ENCODE results near the gene SLC7A7. TPM values are rescaled to one million over a fixed set of nuclear protein-coding genes. Genes with fewer than 3 reads are reported as not detected.
"Not testable (repeated sequence)": the region's sequence is repeated elsewhere in the genome, so short reads cannot be mapped to it uniquely, and the experiment has no call there.

SLC7A7 gene
- total RNA-seq, 1 experiment from 2014 or later: 7.7 TPM

DNA sequence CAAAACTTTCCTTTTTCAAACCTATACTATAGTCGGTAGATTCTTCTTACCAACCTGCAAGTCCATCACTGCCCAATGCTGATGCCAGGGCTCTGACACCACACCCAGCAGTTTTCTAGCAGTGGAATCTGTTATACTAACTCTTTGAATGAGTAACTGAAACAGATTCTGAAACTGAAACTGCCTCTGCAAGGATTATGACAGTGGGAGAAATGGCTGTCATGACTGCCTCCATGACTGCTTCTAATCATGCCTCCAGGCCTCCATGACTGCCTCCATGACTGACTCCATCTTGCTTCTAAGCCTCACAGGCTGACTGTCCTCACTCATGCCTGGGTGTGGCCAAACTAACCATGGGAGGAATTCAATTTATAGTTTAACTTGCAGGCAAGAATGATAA, 78.2 kb downstream of the SLC7A7 start:
- in situ Hi-C loops (cut with HindIII; ENCODE audit: low pct_unique_long_range_greater_than_20kb, low sequenced_read_pairs): no loop called here
- DNase-seq (ENCODE audit: low read depth): no peak

DNA sequence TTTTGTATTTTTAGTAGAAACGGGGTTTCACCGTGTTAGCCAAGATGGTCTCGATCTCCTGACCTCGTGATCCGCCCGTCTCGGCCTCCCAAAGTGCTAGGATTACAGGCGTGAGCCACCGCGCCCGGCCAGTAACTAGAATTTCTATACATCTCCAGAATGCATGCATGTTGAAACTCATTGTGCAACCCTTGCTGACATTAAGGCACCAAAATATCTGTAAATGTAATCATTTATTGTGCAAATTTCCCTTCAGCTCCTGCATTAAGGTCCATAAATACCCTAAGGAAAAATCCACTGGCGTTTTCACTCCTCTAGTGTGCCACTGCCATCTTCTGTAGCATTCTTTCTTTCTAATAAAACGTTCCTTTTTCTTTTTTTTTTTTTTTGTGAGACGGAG, 78.9 kb downstream of the SLC7A7 start:
- in situ Hi-C loops (cut with HindIII; ENCODE audit: low pct_unique_long_range_greater_than_20kb, low sequenced_read_pairs); DNase-seq (ENCODE audit: low read depth): not testable (repeated sequence)

DNA sequence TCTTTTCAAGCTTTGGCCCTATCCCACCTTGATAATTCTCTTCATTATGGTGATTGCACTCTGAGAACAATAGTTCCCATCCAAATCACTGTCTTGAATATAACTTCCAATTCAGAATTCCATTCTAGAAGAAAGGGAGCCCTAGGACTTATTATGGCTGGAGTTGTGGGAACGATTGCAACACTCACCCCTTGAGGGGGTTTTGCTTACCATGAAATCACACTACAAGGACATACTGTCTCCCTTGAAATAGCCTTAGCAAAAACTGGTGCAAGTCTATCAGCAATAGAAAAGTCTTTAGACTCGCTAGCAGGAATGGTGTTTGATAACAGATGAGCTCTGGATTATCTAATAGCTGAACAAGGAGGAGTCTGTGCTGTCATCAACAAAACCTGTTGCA, 80.1 kb downstream of the SLC7A7 start:
- DNase-seq (ENCODE audit: low read depth): no peak
- in situ Hi-C loops (cut with HindIII; ENCODE audit: low pct_unique_long_range_greater_than_20kb, low sequenced_read_pairs): no loop called here

DNA sequence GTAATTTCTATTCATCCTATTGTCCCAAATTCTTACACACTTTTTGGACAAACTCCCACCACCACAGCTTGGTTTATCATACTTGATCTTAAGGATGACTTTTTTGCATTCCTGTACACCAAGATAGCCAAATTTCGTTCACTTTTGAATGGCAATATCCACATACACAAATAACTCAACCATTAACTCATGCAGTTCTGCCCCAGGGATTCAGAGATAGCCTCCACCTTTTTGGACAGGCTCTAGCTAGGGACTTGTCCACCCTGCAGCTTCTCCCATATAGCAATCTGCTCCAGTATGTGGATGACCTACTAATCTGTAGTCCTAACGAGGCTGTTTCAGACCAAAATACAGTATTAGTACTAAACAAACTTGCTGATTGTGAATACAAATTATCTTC, 81.4 kb downstream of the SLC7A7 start:
- in situ Hi-C loops (cut with HindIII; ENCODE audit: low pct_unique_long_range_greater_than_20kb, low sequenced_read_pairs): no loop called here
- no peak for DNase-seq (ENCODE audit: low read depth)

DNA sequence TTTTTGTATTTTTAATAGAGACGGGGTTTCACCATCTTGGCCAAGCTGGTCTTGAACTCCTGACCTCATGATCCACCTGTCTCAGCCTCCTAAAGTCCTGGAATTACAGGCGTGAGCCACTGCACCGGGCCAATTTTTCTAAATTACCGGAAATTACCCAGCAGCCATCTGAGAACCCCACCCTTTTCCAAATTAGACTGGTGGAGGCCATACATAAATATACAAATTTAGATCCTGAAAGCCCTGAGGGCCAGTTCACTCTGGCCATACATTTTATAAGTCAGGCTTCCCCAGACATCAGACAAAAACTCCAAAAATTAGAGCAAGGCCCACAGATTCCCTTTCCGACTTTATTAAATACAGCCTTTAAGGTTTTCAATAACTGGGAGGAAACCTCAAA, 83.2 kb downstream of the SLC7A7 start:
- DNase-seq (ENCODE audit: low read depth); in situ Hi-C loops (cut with HindIII; ENCODE audit: low pct_unique_long_range_greater_than_20kb, low sequenced_read_pairs): not testable (repeated sequence)

DNA sequence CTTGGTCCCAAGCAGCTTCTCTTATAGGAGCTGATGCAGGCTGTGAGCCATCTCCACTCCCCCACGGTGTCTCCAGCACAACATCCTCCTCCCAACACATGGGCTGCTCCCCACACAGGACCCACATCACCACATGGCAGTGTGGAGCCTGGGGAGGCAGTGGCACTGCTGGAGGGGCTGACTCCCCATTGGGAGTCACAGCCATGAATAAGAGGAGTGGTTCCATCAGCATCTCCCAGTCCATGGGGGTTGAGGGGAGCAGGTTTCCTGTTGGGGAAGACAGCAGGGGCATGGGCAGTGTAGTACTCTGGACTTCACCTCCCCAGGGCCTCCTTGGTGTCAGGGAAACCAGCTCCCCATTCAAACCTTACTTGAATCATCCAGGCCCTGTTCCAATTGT, 89.2 kb downstream of the SLC7A7 start:
- in situ Hi-C loops (cut with HindIII; ENCODE audit: low pct_unique_long_range_greater_than_20kb, low sequenced_read_pairs): no loop called here
- no peak for DNase-seq (ENCODE audit: low read depth)

DNA sequence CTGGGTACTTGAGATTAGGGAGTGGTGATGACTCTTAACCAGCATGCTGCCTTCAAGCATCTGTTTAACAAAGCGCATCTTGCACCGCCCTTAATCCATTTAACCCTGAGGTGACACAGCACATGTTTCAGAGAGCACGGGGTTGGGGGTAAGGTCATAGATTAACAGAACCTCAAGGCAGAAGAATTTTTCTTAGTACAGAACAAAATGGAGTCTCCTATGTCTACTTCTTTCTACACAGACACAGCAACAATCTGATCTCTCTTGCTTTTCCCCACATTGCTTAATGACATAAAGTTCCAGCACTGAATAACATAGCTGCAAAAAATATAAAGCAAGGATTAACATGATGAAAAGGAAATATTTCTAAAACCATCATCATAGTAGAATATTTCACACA, 89.9 kb downstream of the SLC7A7 start:
- DNase-seq (ENCODE audit: low read depth); in situ Hi-C loops (cut with HindIII; ENCODE audit: low pct_unique_long_range_greater_than_20kb, low sequenced_read_pairs): not testable (repeated sequence)

DNA sequence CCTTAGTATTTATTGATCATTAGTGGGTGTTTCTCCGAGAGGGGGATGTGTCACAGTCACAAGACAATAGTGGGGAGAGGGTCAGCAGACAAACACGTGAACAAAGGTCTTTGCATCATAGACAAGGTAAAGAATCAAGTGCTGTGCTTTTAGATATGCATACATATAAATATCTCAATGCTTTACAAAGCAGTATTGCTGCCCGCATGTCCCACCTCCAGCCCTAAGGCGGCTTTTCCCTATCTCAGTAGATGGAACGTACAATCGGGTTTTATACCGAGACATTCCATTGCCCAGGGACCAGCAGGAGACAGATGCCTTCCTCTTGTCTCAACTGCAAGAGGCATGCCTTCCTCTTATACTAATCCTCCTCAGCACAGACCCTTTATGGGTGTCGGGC, 90.4 kb downstream of the SLC7A7 start:
- in situ Hi-C loops (cut with HindIII; ENCODE audit: low pct_unique_long_range_greater_than_20kb, low sequenced_read_pairs); DNase-seq (ENCODE audit: low read depth): not testable (repeated sequence)

DNA sequence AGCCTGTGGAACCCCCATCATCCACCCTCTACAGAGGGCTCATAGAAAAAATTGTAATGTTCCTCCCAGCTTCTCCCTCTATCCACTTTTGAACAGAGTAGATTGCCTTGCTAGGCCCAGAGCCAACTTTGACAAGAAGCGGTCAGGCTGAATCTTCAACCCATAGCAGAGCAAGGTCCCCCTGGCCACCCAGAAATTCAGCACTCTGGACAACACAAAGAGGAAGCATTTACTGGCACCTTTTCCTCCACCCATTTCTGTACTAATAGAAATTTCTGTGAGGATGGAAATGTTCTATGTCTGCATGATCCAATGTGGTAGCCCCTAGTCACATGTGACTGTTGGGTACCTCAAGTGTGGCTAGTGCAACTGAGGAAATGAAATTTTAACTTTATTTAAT, 91.4 kb downstream of the SLC7A7 start:
- DNase-seq (ENCODE audit: low read depth): no peak
- in situ Hi-C loops (cut with HindIII; ENCODE audit: low pct_unique_long_range_greater_than_20kb, low sequenced_read_pairs): no loop called here

Other genes starting within 250 kb of the SLC7A7 start
- 286 and 398 TPM in 2 replicates for gene DAD1, start 226.2 kb downstream of the SLC7A7 start, total RNA-seq (2014; rRNA removed; shearing (Covaris generic); ENCODE audit: low replicate concordance)
- 7.5 and 19.8 TPM in 2 replicates for gene ABHD4, start 217.1 kb downstream of the SLC7A7 start, total RNA-seq (2014; rRNA removed; shearing (Covaris generic); ENCODE audit: low replicate concordance)
- gene OR6J1, start 171.1 kb downstream of the SLC7A7 start, total RNA-seq (2014; rRNA removed; shearing (Covaris generic); ENCODE audit: low replicate concordance): not detected in 2 replicates
- 71.3 and 79.1 TPM in 2 replicates for gene OXA1L, start 48.7 kb downstream of the SLC7A7 start, total RNA-seq (2014; rRNA removed; shearing (Covaris generic); ENCODE audit: low replicate concordance)
- gene MRPL52, start 14.5 kb upstream of the SLC7A7 start, total RNA-seq (2014; rRNA removed; shearing (Covaris generic); ENCODE audit: low replicate concordance): 81.2 and 137 TPM in 2 replicates
- not detected in 2 replicates for gene MMP14, start 21.1 kb upstream of the SLC7A7 start, total RNA-seq (2014; rRNA removed; shearing (Covaris generic); ENCODE audit: low replicate concordance)
- 44.5 and 48.8 TPM in 2 replicates for gene LRP10, start 56.3 kb upstream of the SLC7A7 start, total RNA-seq (2014; rRNA removed; shearing (Covaris generic); ENCODE audit: low replicate concordance)
- not detected in 2 replicates for gene REM2, start 67.8 kb upstream of the SLC7A7 start, total RNA-seq (2014; rRNA removed; shearing (Covaris generic); ENCODE audit: low replicate concordance)
- 87.9 and 107 TPM in 2 replicates for gene RBM23, start 103.7 kb upstream of the SLC7A7 start, total RNA-seq (2014; rRNA removed; shearing (Covaris generic); ENCODE audit: low replicate concordance)
- gene PRMT5, start 113.9 kb upstream of the SLC7A7 start, total RNA-seq (2014; rRNA removed; shearing (Covaris generic); ENCODE audit: low replicate concordance): 92.8 and 171 TPM in 2 replicates
- gene HAUS4, start 141.7 kb upstream of the SLC7A7 start, total RNA-seq (2014; rRNA removed; shearing (Covaris generic); ENCODE audit: low replicate concordance): 120 and 155 TPM in 2 replicates
- 109 and 119 TPM in 2 replicates for gene AJUBA, start 167.1 kb upstream of the SLC7A7 start, total RNA-seq (2014; rRNA removed; shearing (Covaris generic); ENCODE audit: low replicate concordance)
- 5.5 and 21.9 TPM in 2 replicates for gene C14orf93, start 194.7 kb upstream of the SLC7A7 start, total RNA-seq (2014; rRNA removed; shearing (Covaris generic); ENCODE audit: low replicate concordance)
- gene PSMB5, start 219.5 kb upstream of the SLC7A7 start, total RNA-seq (2014; rRNA removed; shearing (Covaris generic); ENCODE audit: low replicate concordance): 225 and 270 TPM in 2 replicates
- gene PSMB11, start 226.8 kb upstream of the SLC7A7 start, total RNA-seq (2014; rRNA removed; shearing (Covaris generic); ENCODE audit: low replicate concordance): not detected in 2 replicates
- gene CDH24, start 242.1 kb upstream of the SLC7A7 start, total RNA-seq (2014; rRNA removed; shearing (Covaris generic); ENCODE audit: low replicate concordance): 7.6 and 9.5 TPM in 2 replicates